Measurements from ENCODE around the gene GSK3B.
A peak's percentile ranks its signal among the peaks of the same experiment; 100 is the strongest.

The GSK3B gene

GRCh38 chr3:120093911-120094775 is at the start of gene GSK3B:
Gene GSK3B (minus strand): TSS chr3:120094447. CDS start chr3:120093434, 1,013 bp downstream.
- peak; percentile 98 for DNase-seq

DNA sequence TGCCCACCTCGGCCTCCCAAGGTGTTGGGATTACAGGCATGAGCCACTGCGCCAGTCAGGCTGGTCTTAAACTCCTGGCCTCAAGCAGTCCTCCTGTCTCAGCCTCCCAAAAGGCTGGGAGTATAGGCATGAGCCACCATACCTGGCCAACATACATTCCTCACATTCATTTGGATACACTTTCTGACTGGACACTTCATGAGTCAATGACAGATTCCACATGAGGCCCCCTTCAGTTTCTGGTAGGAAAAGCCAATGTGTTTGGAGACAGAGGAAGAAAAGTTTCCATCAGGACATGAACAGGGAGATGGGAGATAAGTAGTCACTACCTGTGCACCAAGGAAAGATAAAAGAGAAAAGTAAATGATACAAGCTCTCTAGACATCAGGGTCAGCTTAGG is 49.4 kb upstream of the GSK3B start:
- DNase-seq = no peak

GRCh38 chr3:120142236-120142635 is 48.0 kb upstream of the GSK3B start:
- DNase-seq = no peak

DNA sequence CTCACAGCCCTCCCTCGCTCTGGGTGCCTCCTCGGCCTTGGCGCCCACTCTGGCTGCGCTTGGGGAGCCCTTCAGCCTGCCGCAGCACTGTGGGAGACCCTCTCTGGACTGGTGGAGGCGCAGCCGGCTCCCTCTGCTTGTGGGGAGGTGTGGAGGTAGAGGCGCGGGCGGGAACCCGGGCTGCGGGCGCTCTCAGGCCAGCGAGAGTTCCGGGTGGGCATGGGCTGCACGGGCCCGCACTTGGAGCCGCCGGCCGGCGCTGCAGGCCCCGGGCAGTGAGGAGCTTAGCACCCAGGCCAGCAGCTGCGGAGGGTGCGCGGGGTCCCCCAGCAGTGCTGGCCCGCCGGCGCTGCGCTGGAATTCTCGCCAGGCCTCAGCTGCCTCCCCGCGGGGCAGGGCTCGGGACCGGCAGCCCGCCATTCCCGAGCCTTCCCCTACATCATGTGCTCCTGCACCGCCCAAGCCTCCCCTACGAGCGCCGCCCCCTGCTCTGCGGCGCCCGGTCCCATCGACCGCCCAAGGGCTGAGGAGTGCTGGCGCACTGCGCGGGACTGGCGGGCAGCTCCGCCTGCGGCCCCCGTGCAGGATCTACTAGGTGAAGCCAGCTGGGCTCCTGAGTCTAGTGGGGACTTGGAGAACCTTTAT is 46.0 kb upstream of the GSK3B start:
- no peak for DNase-seq

GRCh38 chr3:120139140-120139539 is 44.9 kb upstream of the GSK3B start:
- no peak for DNase-seq

DNA sequence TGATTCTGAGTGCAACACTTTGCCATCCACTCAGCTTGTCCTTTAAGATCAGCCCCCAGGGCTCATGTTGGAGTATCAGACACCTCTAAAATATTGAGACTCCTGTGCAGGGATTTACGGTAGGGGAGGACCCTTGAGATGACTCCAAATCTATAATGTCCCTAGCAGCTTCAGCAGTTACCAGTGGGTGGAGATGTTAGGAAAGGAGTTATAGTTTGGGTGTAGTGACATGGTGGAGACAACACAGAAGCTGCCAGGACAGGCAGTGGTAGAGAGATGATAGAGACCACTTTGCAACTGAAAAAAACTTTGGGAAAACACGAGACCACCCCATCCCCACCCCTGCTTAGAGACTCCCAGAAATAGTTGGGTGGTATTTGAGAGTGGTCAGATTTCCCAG is 43.3 kb upstream of the GSK3B start:
- no peak for DNase-seq

GRCh38 chr3:120130656-120131055 is 36.4 kb upstream of the GSK3B start:
- no peak for DNase-seq

DNA sequence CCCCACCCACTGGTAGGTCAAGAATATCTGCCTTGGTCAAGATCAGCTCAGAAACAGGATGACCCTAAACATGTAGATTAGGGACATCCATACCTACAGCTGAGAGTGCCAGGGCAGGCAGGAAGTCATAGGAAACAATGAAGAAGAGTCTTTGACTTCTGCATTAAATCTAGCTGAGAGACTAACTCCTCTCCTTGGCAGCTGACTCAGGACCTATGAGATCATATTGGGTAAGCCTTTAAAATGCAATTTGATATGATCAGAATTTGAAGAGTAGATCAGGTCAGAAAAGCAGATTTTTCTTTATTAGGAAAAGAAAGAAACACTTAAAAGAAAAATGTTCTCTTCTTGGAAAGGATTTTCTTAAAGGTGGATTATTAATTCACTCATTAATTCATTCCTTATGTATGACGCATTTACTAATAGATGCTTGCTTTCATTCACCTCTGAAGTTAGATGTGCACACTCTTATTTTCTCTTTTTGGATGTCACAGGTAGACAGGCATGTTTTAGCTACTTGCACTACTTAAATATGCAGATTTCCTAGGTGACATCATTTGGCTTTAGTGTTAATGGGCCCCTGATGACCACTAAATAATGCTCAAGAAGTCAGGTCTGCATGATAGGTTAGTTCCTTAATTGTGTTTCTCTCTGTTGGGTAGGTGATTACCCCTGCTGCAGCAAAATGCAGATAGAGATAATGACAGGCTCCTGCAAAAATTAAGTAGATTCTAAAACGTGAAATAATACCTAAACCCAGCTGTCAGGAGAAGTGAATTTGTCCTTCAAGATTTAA is 35.7 kb upstream of the GSK3B start:
- no peak for DNase-seq

DNA sequence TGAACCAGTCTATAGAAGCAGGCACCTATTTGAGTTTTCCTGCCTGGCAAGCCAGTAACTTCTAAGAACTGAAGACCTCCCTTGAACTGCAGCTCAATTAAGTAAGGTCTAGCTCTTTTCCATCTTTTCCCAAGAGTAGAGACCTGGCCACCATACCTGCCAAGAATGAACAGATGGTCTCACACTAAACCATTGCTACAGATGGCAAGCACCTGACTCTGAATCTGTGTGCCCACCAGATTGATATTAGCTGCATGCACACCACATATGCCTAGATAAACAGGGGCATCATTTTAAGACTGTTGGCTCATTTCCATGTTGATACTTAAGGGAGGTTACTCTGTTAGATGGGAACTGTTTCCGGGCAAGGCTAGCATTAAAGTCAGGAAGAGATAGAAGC is 34.8 kb upstream of the GSK3B start:
- no peak for DNase-seq

- no peak for DNase-seq
These were observed 31.7 kb upstream of the GSK3B start for GRCh38 chr3:120125992-120126391.

- no peak for DNase-seq
These were observed 25.7 kb upstream of the GSK3B start for GRCh38 chr3:120119846-120120510.

DNA sequence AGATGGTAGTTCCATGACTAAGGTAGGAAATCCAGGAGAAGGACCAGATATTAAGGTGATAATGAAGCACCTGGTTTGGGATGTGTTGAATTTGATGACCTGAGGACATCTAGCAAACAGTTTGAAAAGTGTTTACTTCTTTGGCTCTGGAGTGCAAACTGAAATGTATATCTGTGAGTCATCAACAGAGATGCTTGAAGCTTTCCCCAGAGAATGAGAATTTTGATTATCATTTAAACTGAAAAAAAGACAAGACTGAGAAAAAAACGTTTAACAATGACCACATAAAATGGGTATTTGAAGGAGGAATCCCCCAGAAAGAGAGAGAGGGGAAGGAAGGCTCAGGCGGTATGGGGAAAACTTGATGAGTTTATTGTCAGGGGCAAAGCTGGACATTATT is 20.7 kb upstream of the GSK3B start:
- no peak for DNase-seq

GRCh38 chr3:120114376-120114775 is 20.1 kb upstream of the GSK3B start:
- no peak for DNase-seq

GRCh38 chr3:120113128-120114116 is 19.2 kb upstream of the GSK3B start:
- no peak for DNase-seq

DNA sequence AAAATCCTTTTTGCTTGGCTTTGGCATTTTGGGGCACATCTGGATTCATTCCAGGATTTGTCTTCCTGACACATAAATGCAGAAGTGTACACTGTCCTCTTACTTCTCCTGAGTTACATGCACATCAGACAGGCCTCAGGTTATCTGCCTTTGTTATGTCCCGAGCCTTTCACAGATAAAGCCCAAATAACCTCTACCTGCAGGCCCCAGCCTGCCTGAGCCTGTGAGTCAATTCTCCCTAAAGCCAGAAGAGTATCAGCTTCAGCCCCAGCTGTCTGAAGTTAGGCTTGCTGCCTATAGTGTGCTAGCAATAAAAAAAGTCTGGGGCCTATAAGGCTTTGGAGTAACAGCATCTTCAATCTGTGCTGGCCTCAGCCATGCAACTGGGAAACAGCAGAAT is 17.7 kb upstream of the GSK3B start:
- no peak for DNase-seq

DNA sequence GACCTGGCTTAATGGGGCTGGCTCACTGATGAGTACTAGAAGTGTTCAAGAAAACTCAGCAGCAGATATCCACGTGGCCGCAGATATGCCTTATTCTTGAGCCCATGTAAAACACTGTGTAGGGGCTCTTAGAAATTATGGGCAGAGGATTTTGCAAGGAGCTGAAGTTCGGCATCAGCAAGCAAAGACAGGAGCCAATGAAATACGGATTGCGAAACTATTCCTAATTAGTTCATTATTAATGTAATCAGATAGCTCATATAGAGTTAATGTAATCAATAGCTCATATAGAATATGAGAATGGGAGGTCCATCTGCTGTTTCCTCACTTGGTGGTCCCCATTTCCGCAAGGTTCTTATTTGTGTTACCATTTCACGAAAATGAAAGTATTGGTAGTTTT is 9.0 kb upstream of the GSK3B start:
- no peak for DNase-seq

- no peak for DNase-seq
These were observed 8.4 kb upstream of the GSK3B start for GRCh38 chr3:120102674-120103073.

DNA sequence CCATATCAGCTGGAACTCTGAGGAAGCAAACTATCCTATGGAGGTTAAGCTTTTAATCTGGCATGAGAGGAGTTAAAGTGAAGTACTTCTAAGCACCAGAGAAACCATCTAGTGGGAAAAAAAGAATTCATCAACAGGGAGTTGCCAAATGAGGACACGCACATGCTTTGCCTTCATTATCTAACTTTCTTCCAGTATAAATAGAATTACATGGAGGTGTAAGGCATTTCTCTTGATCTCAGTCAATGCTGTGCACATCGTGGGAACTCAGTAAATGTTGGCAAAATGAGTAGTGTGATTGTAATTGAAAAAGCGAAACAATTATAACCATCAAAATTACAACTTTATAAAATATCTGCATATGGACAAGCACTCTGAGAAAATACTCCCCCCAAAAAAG is 8.0 kb upstream of the GSK3B start:
- DNase-seq = no peak

- no peak for DNase-seq
These were observed 7.4 kb upstream of the GSK3B start for GRCh38 chr3:120101624-120102023.

GRCh38 chr3:120100711-120101110 is 6.5 kb upstream of the GSK3B start:
- no peak for DNase-seq

- DNase-seq = no peak
These were observed 4.5 kb upstream of the GSK3B start for GRCh38 chr3:120098710-120099109.

GRCh38 chr3:120095979-120096426 is 1.8 kb upstream of the GSK3B start:
- no peak for DNase-seq
